H1 (cell line): ENCODE results near the gene THEM5. TPM values are rescaled to one million over a fixed set of nuclear protein-coding genes. Genes with fewer than 3 reads are reported as not detected.

ENCODE experiments used
- CTCF ChIA-PET: fragments of 300-600 bp; sonication (Branson Sonifier 250); formaldehyde crosslinking; loops from one replicate; lab custom pipeline; 2021; ENCODE audit not compliant: partially characterized antibody; lab: Charles Lee
- POLR2A ChIA-PET: fragments of 300-600 bp; sonication (Branson Sonifier 250); formaldehyde crosslinking; loops from one replicate; lab custom pipeline; 2021; ENCODE audit warnings: inconsistent platforms; ENCODE audit not compliant: partially characterized antibody; lab: Charles Lee
- DNase-seq, 2 experiments: peaks; one replicate each; pipeline versions ENCODE4 v3.0.0 to v3.0.0-alpha.2; 2010 to 2022; ENCODE audit warnings: low spot score in 2 of 2, low read depth in 1 of 2, mixed read lengths in 1 of 2
- FAIRE-seq: peaks from 2 replicates; lab custom pipeline; 2011; peaks lifted over from hg19 to GRCh38; lab: Jason Lieb, UNC
- H2AFZ ChIP-seq: 2 replicates; pipeline ENCODE4 v1.8.1; 2012; ENCODE audit warnings: low read length, inconsistent platforms
- H2AK5ac ChIP-seq: 2 replicates; pipeline ENCODE4 v1.6.1; 2013; ENCODE audit warnings: low read depth, low read length
- H2BK120ac ChIP-seq: replicated peaks from 2 replicates; pipeline ENCODE3; 2013; ENCODE audit warnings: low read depth, low read length, inconsistent platforms
- H2BK12ac ChIP-seq: 2 replicates; pipeline ENCODE4 v1.6.1; 2013; ENCODE audit warnings: low read depth, low read length
- H2BK15ac ChIP-seq: 2 replicates; pipeline ENCODE4 v1.6.1; 2013; ENCODE audit warnings: low read length
- H2BK20ac ChIP-seq: 2 replicates; pipeline ENCODE4 v1.6.1; 2013; ENCODE audit warnings: low read length
- H2BK5ac ChIP-seq: 2 replicates; pipeline ENCODE4 v1.6.1; 2013; ENCODE audit warnings: low read depth, low read length
- H3K14ac ChIP-seq: 2 replicates; pipeline ENCODE4 v1.6.1; 2013; ENCODE audit warnings: inconsistent platforms; ENCODE audit not compliant: insufficient read length
- H3K18ac ChIP-seq: 2 replicates; pipeline ENCODE4 v1.6.1; 2013; ENCODE audit warnings: low read length; ENCODE audit errors: extremely low read depth
- H3K23ac ChIP-seq: 2 replicates; pipeline ENCODE4 v1.6.1; 2013; ENCODE audit warnings: inconsistent platforms; ENCODE audit not compliant: insufficient read length
- H3K23me2 ChIP-seq: 2 replicates; pipeline ENCODE4 v1.6.1; 2013; ENCODE audit warnings: low read depth, low read length
- H3K27ac ChIP-seq: 2 replicates; pipeline ENCODE4 v1.6.1; 2011; ENCODE audit warnings: low read depth, low read length, inconsistent platforms
- H3K27me3 ChIP-seq, 4 experiments: replicated peaks in 1 of 4; 1 replicate in 1 of 4; 2 replicates in 3 of 4; pipeline versions ENCODE4 v1.6.1 to v1.8.1; 2011 to 2013; ENCODE audit warnings: low read length in 3 of 4, mild to moderate bottlenecking in 3 of 4, inconsistent platforms in 2 of 4, mixed read lengths in 2 of 4, moderate library complexity in 1 of 4; ENCODE audit not compliant: control insufficient read depth in 3 of 4, insufficient read depth in 3 of 4; ENCODE audit errors: extremely low read depth in 1 of 4
- H3K36me3 ChIP-seq, 4 experiments: 2 replicates each; pipeline versions ENCODE4 v1.6.1 to v1.8.1; 2011 to 2013; ENCODE audit warnings: mild to moderate bottlenecking in 4 of 4, low read length in 3 of 4, moderate library complexity in 2 of 4, control low read depth in 1 of 4, inconsistent platforms in 1 of 4; ENCODE audit not compliant: insufficient read depth in 4 of 4, control insufficient read depth in 2 of 4
- H3K4ac ChIP-seq: replicated peaks from 2 replicates; pipeline ENCODE3; 2013; ENCODE audit warnings: low read length, low read depth, mixed read lengths, inconsistent platforms; ENCODE audit not compliant: insufficient read length
- H3K4me1 ChIP-seq, 4 experiments: replicated peaks in 1 of 4; 1 replicate in 1 of 4; 2 replicates in 3 of 4; pipeline versions ENCODE4 v1.6.1 to v1.8.1; 2011 to 2013; ENCODE audit warnings: low read length in 3 of 4, inconsistent platforms in 2 of 4, mixed read lengths in 1 of 4; ENCODE audit not compliant: insufficient read depth in 4 of 4, control insufficient read depth in 3 of 4
- H3K4me2 ChIP-seq, 2 experiments: 2 replicates each; pipeline versions ENCODE4 v1.6.1 to v1.8.1; 2011 to 2013; ENCODE audit warnings: low read depth in 2 of 2, low read length in 2 of 2, control low read depth in 1 of 2, inconsistent platforms in 1 of 2, mild to moderate bottlenecking in 1 of 2; ENCODE audit not compliant: insufficient read depth in 1 of 2
- H3K4me3 ChIP-seq, 4 experiments: fragments of 200-600, 300-600 bp in 1 of 4; sonication (generic), shearing (Covaris generic), sonication (Bioruptor Twin) in 1 of 4; 2 replicates each; pipeline versions ENCODE4 v1.5.1 to v1.8.1; 2011 to 2016; ENCODE audit warnings: low read length in 4 of 4, low read depth in 3 of 4, control low read depth in 2 of 4, inconsistent platforms in 2 of 4, mild to moderate bottlenecking in 2 of 4, mixed read lengths in 1 of 4, moderate library complexity in 1 of 4; ENCODE audit not compliant: insufficient read depth in 2 of 4; ENCODE audit errors: extremely low read depth in 1 of 4
- H3K56ac ChIP-seq: replicated peaks from 2 replicates; pipeline ENCODE3; 2013; ENCODE audit warnings: low read depth, mild to moderate bottlenecking, mixed read lengths, low read length, inconsistent platforms; ENCODE audit not compliant: insufficient read length
- H3K79me1 ChIP-seq: 2 replicates; pipeline ENCODE4 v1.6.1; 2013; ENCODE audit warnings: low read depth, low read length, control low read depth
- H3K79me2 ChIP-seq, 2 experiments: 2 replicates each; pipeline versions ENCODE4 v1.6.1 to v1.8.1; 2012 to 2013; ENCODE audit warnings: low read length in 2 of 2, mild to moderate bottlenecking in 2 of 2, inconsistent platforms in 1 of 2; ENCODE audit not compliant: insufficient read depth in 2 of 2, control insufficient read depth in 1 of 2
- H3K9ac ChIP-seq, 4 experiments: replicated peaks in 1 of 4; 1 replicate in 1 of 4; 2 replicates in 3 of 4; pipeline versions ENCODE4 v1.6.1 to v1.8.1; 2011 to 2013; ENCODE audit warnings: low read depth in 3 of 4, low read length in 3 of 4, control low read depth in 2 of 4, mild to moderate bottlenecking in 2 of 4, moderate library complexity in 2 of 4, inconsistent platforms in 1 of 4; ENCODE audit errors: extremely low read depth in 1 of 4
- H3K9me3 ChIP-seq, 2 experiments: 2 replicates each; pipeline versions ENCODE4 v1.6.1 to v1.8.1; 2012 to 2013; ENCODE audit warnings: mild to moderate bottlenecking in 2 of 2, moderate library complexity in 2 of 2, control low read depth in 1 of 2, inconsistent platforms in 1 of 2, low read depth in 1 of 2, low read length in 1 of 2, mixed read lengths in 1 of 2; ENCODE audit not compliant: insufficient read depth in 2 of 2
- H4K20me1 ChIP-seq, 2 experiments: replicated peaks in 1 of 2; 2 replicates each; pipeline versions ENCODE3 to v1.8.1; 2011 to 2013; ENCODE audit warnings: inconsistent platforms in 2 of 2, low read length in 2 of 2, mild to moderate bottlenecking in 1 of 2; ENCODE audit not compliant: insufficient read depth in 2 of 2, control insufficient read depth in 1 of 2
- H4K5ac ChIP-seq: 2 replicates; pipeline ENCODE4 v1.6.1; 2013; ENCODE audit warnings: low read length, low read depth, mixed read lengths, inconsistent platforms; ENCODE audit not compliant: insufficient read length
- H4K8ac ChIP-seq: 2 replicates; pipeline ENCODE4 v1.8.0; 2013; ENCODE audit warnings: mild to moderate bottlenecking, moderate library complexity, low read length, inconsistent platforms; ENCODE audit not compliant: insufficient read depth; ENCODE audit errors: extremely low read depth
- H4K91ac ChIP-seq: replicated peaks from 2 replicates; pipeline ENCODE3; 2013; ENCODE audit warnings: low read length, mixed read lengths, inconsistent platforms; ENCODE audit not compliant: insufficient read length
- CHD1 ChIP-seq: IDR thresholded peaks from 2 replicates; pipeline ENCODE4 v1.6.1; 2012; ENCODE audit warnings: low read depth, low read length, improper control_type of control experiment
- SIN3A ChIP-seq, 2 experiments: IDR thresholded peaks in 1 of 2; conservative IDR thresholded peaks in 1 of 2; 2 replicates each; pipeline ENCODE4 v1.6.1; 2011 to 2012; ENCODE audit warnings: low read length in 2 of 2, improper control_type of control experiment in 1 of 2, low read depth in 1 of 2, mild to moderate bottlenecking in 1 of 2
- WGBS, 2 experiments: shearing (Covaris generic) in 1 of 2; methylation state at CpG; one replicate each; pipeline versions ENCODE4 v1.1.6 to v1.1.7; 2013 to 2015; ENCODE audit warnings: low lambda C conversion rate in 2 of 2, mixed read lengths in 2 of 2, inconsistent platforms in 1 of 2, low coverage in 1 of 2, missing lambda C conversion rate in 1 of 2; ENCODE audit not compliant: insufficient replicate concordance in 2 of 2, insufficient coverage in 1 of 2, insufficient read length in 1 of 2; ENCODE audit errors: extremely low coverage in 1 of 2, missing lambda C conversion rate in 1 of 2; 5-methylcytosine and 5-hydroxymethylcytosine counted together
- polyA plus RNA-seq, 7 experiments: library from polyadenylated mRNA; depleted of rRNA in 3 of 7; stranded (reverse) in 5 of 7; unstranded in 2 of 7; fragments of >200 nt in 5 of 7; fragments of 200-250 nt in 2 of 7; gene quantifications; 1 replicate in 5 of 7; 2 replicates in 1 of 7; 4 replicates in 1 of 7; pipeline versions ENCODE4 v1.2.1 to v1.2.3, GENCODE V29; 2011 to 2013; ENCODE audit warnings: missing spikeins in 2 of 7, mixed read lengths in 2 of 7
- total RNA-seq: library from RNA; stranded (reverse); fragmentation: NEBNext Ultra II Directional; extraction: Animal tissue kit (Norgen Biotek cat#: 25700); gene quantifications from 2 replicates; pipeline ENCODE4 v1.2.1, GENCODE V29; 2021

Gene THEM5
- total and polyA plus RNA-seq, 2 of the 8 experiments (the other 6 are each of a cell fraction or from before 2014, with no cell fraction given), result not detected

DNA sequence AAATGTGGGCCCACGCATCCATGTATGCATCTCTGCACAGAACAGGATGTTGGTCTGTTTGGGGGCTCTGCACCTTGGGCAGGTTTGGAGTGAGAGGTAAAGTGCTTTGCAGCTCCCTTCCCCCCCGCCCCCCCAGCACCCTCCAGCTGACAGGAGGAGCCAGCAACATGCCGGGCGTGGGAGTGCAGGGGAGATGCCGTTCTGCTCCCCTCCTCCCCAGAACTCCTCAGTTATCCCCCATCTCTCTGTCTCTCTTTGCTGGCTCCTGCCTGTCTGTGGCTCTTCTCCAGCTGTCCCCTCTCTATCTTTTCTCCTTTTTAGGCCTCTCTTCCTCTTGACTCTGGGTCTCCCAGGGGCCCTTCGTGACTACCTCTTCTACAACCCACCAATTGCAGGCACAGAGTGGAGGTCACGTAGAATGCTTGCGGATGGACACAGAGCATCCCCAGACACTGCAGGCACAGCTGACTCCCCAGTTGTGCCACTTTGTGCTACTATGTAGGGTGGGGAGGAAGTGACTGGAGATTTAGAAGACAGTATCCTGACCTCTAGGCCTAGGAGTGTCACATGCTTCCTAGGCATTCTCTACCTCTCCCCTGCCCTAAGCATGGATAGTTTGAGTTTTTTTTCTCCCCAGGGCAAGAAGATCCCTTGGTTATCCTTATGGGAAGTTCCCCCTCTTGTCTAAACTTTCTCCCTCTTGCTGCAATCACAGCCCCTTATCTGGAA lies 20.2 kb downstream of the THEM5 start:
- CTCF ChIA-PET, result interaction anchor here (0.7 to 2.0 kb wide), 11 partner anchors 25 to 298 kb away, joined by 3 to 8 read pairs (median 4); partner anchors contain the start of genes MRPL9 and RIIAD1
- Histone ChIP-seq H2BK5ac (no peak overlapping the region), H3K18ac (no peak overlapping the region), H2BK20ac (no peak overlapping the region), H3K23me2 (peaks cover 10% of the 10 kb centered on the region; the same call in 1 of the 2 replicates), H4K20me1 (no peaks in the 10 kb centered on the region), H2AFZ (no peak overlapping the region), H3K4me3 (no peak overlapping the region), H3K4ac (no peak overlapping the region), H3K14ac (no peak overlapping the region), H2BK12ac (no peak overlapping the region), H4K5ac (no peak overlapping the region), H3K23ac (no peak overlapping the region), H3K9ac (no peak overlapping the region), H3K27me3 (peaks cover 10 to 17% (median 16%) of the 10 kb centered on the region in 4 experiments), H3K56ac (no peak overlapping the region), H3K4me2 (no peak overlapping the region), H3K27ac (no peak overlapping the region; the same call in 1 of the 2 replicates), H3K36me3 (no peaks in the 10 kb centered on the region), H3K79me2 (no peaks in the 10 kb centered on the region), H2BK15ac (no peak overlapping the region), H2AK5ac (no peak overlapping the region), H4K8ac (no peak overlapping the region), H3K79me1 (no peaks in the 10 kb centered on the region), H2BK120ac (no peak overlapping the region), H3K4me1 (peaks cover 12 to 29% (median 21%) of the 10 kb centered on the region in 4 experiments), H3K9me3 (no peaks in the 10 kb centered on the region), H4K91ac (no peak overlapping the region)
- no peak for TF ChIP-seq SIN3A (conservative IDR thresholded peaks at IDR 0.05 in 1 of 2, IDR thresholded peaks at IDR 0.05 in 1 of 2; ENCODE audit: low read depth in 1 of 2, low read length in 2 of 2)
- TF ChIP-seq CHD1, result no peak
- 91% methylated on average over 4 of the region's 8 CpGs; no CpG with 5 or more reads in 1 of the 2 experiments for WGBS, 2 experiments
- POLR2A ChIA-PET, result no interaction called here
- FAIRE-seq (no peak), DNase-seq (no peak)
